ENCODE data around the gene TEAD4. TPM values are rescaled to one million over a fixed set of nuclear protein-coding genes. Genes with fewer than 3 reads are reported as not detected.

Gene TEAD4
- polyA plus RNA-seq, 3 donors, result 18.6 to 20.4 (median 19.2) TPM

GRCh38 chr12:2960390-2960956 lies 1.3 kb downstream of the TEAD4 start:
- DNase-seq (ENCODE audit: low read depth in 3 of 3, low spot score in 2 of 3), result no peak

GRCh38 chr12:2960996-2961616 lies 1.9 kb downstream of the TEAD4 start:
- no peak for DNase-seq (ENCODE audit: low read depth in 3 of 3, low spot score in 2 of 3)

- DNase-seq (ENCODE audit: low read depth in 3 of 3, low spot score in 2 of 3), result no peak
These were observed 2.5 kb downstream of the TEAD4 start for GRCh38 chr12:2961705-2962104.

GRCh38 chr12:2963154-2963759 lies 4.1 kb downstream of the TEAD4 start:
- no peak for DNase-seq (ENCODE audit: low read depth in 3 of 3, low spot score in 2 of 3)

- no peak for DNase-seq (ENCODE audit: low read depth in 3 of 3, low spot score in 2 of 3)
These were observed 4.6 kb downstream of the TEAD4 start for GRCh38 chr12:2963760-2964292.

GRCh38 chr12:2967651-2968050 lies 8.5 kb downstream of the TEAD4 start:
- DNase-seq (ENCODE audit: low read depth in 3 of 3, low spot score in 2 of 3), result no peak

- no peak for DNase-seq (ENCODE audit: low read depth in 3 of 3, low spot score in 2 of 3)
These were observed 11.5 kb downstream of the TEAD4 start for GRCh38 chr12:2970744-2971143.

GRCh38 chr12:2973566-2973965 lies 14.4 kb downstream of the TEAD4 start:
- no peak for DNase-seq (ENCODE audit: low read depth in 3 of 3, low spot score in 2 of 3)

GRCh38 chr12:2974560-2974971 lies 15.4 kb downstream of the TEAD4 start:
- no peak for DNase-seq (ENCODE audit: low read depth in 3 of 3, low spot score in 2 of 3)

GRCh38 chr12:2976581-2976996 lies 17.4 kb downstream of the TEAD4 start:
- no peak for DNase-seq (ENCODE audit: low read depth in 3 of 3, low spot score in 2 of 3)

GRCh38 chr12:2977776-2978175 lies 18.6 kb downstream of the TEAD4 start:
- no peak for DNase-seq (ENCODE audit: low read depth in 3 of 3, low spot score in 2 of 3)

GRCh38 chr12:2979806-2980205 lies 20.6 kb downstream of the TEAD4 start:
- DNase-seq (ENCODE audit: low read depth in 3 of 3, low spot score in 2 of 3), result no peak

- no peak for DNase-seq (ENCODE audit: low read depth in 3 of 3, low spot score in 2 of 3)
These were observed 21.4 kb downstream of the TEAD4 start for GRCh38 chr12:2980630-2981029.

GRCh38 chr12:2982361-2982760 lies 23.2 kb downstream of the TEAD4 start:
- no peak for DNase-seq (ENCODE audit: low read depth in 3 of 3, low spot score in 2 of 3)

- DNase-seq (ENCODE audit: low read depth in 3 of 3, low spot score in 2 of 3), result no peak
These were observed 25.1 kb downstream of the TEAD4 start for GRCh38 chr12:2984249-2984648.

- DNase-seq (ENCODE audit: low read depth in 3 of 3, low spot score in 2 of 3), result no peak
These were observed 25.5 kb downstream of the TEAD4 start for GRCh38 chr12:2984698-2985097.

GRCh38 chr12:2986876-2987275 lies 27.7 kb downstream of the TEAD4 start:
- no peak for DNase-seq (ENCODE audit: low read depth in 3 of 3, low spot score in 2 of 3)

GRCh38 chr12:2988494-2988893 lies 29.3 kb downstream of the TEAD4 start:
- DNase-seq (ENCODE audit: low read depth in 3 of 3, low spot score in 2 of 3), result no peak

GRCh38 chr12:2992724-2993123 lies 33.5 kb downstream of the TEAD4 start:
- no peak for DNase-seq (ENCODE audit: low read depth in 3 of 3, low spot score in 2 of 3)

GRCh38 chr12:2997989-2998670 lies 38.9 kb downstream of the TEAD4 start:
- DNase-seq (ENCODE audit: low read depth in 3 of 3, low spot score in 2 of 3), result no peak

- DNase-seq (ENCODE audit: low read depth in 3 of 3, low spot score in 2 of 3), result no peak
These were observed 39.6 kb downstream of the TEAD4 start for GRCh38 chr12:2998789-2999264.
